MM.1S (cell line): ENCODE data around the gene CAV3.

ENCODE experiments used
- DNase-seq: peaks from one replicate; pipeline ENCODE4 v3.0.0-alpha.2; 2015
- H2AFZ ChIP-seq: fragments of 300-600 bp; sonication (generic); 2 replicates; pipeline ENCODE4 v1.6.0; 2016; ENCODE audit warnings: antibody characterized with exemption, low read length
- H3F3A ChIP-seq: fragments of 300-600 bp; sonication (generic); 2 replicates; pipeline ENCODE4 v1.6.1; 2016; ENCODE audit warnings: mild to moderate bottlenecking, antibody characterized with exemption, low read length, moderate library complexity, mixed read lengths; ENCODE audit not compliant: insufficient read depth
- H3K27ac ChIP-seq: fragments of 300-600 bp; sonication (generic); 2 replicates; pipeline ENCODE4 v1.5.1; 2016; ENCODE audit warnings: mild to moderate bottlenecking, low read length
- H3K27me3 ChIP-seq: fragments of 300-600 bp; sonication (generic); replicated peaks from 2 replicates; pipeline ENCODE4 v1.6.0; 2016; ENCODE audit warnings: low read length; ENCODE audit not compliant: insufficient read depth
- H3K36me3 ChIP-seq: fragments of 300-600 bp; sonication (generic); replicated peaks from 2 replicates; pipeline ENCODE4 v1.6.1; 2016; ENCODE audit warnings: mild to moderate bottlenecking, low read length, mixed read lengths; ENCODE audit not compliant: insufficient read depth
- H3K4me1 ChIP-seq: fragments of 300-600 bp; sonication (generic); 2 replicates; pipeline ENCODE4 v1.6.1; 2016; ENCODE audit warnings: low read length, mixed read lengths
- H3K4me2 ChIP-seq: fragments of 300-600 bp; sonication (generic); 2 replicates; pipeline ENCODE4 v1.6.0; 2016; ENCODE audit warnings: low read depth, low read length
- H3K4me3 ChIP-seq: fragments of 300-600 bp; sonication (generic); 2 replicates; pipeline ENCODE4 v1.5.1; 2016; ENCODE audit warnings: low read length, mixed read lengths
- H3K79me2 ChIP-seq: fragments of 300-600 bp; sonication (generic); 2 replicates; pipeline ENCODE4 v1.6.1; 2016; ENCODE audit warnings: mixed run types, low read length, mixed read lengths
- H3K9ac ChIP-seq: fragments of 300-600 bp; sonication (generic); 2 replicates; pipeline ENCODE4 v1.6.1; 2016; ENCODE audit warnings: low read length, mixed read lengths
- H3K9me2 ChIP-seq: fragments of 300-600 bp; sonication (generic); replicated peaks from 2 replicates; pipeline ENCODE4 v1.6.1; 2016; ENCODE audit warnings: mild to moderate bottlenecking, low read length, mixed read lengths; ENCODE audit not compliant: insufficient read depth
- H3K9me3 ChIP-seq: fragments of 300-600 bp; sonication (generic); replicated peaks from 2 replicates; pipeline ENCODE4 v1.6.1; 2016; ENCODE audit warnings: mild to moderate bottlenecking, low read length, mixed read lengths; ENCODE audit not compliant: insufficient read depth
- H4K20me1 ChIP-seq: fragments of 300-600 bp; sonication (generic); 2 replicates; pipeline ENCODE4 v1.6.1; 2016; ENCODE audit warnings: mild to moderate bottlenecking, low read length, moderate library complexity, mixed read lengths; ENCODE audit not compliant: insufficient read depth
- CTCF ChIP-seq: fragments of 300-600 bp; sonication (generic); IDR thresholded peaks from 2 replicates; pipeline ENCODE4 v1.5.1; 2016; ENCODE audit warnings: antibody characterized with exemption, low read length, mixed read lengths
- EZH2 ChIP-seq: fragments of 300-600 bp; sonication (generic); optimal IDR thresholded peaks from 2 replicates; pipeline ENCODE3; 2017; ENCODE audit warnings: low read depth, mild to moderate bottlenecking, antibody characterized with exemption, low read length, mixed read lengths
- EZH2phosphoT487 ChIP-seq: fragments of 300-600 bp; sonication (generic); IDR thresholded peaks from 2 replicates; pipeline ENCODE4 v1.6.1; 2018; ENCODE audit warnings: antibody characterized with exemption, low read length

Gene CAV3

GRCh38 chr3:8727605-8728512, 5.7 kb upstream of the CAV3 start:
- Histone ChIP-seq H4K20me1 (no peaks in the 10 kb centered on the region), H3K4me1 (no peaks in the 10 kb centered on the region), H3K4me3 (no peak overlapping the region), H3K79me2 (no peaks in the 10 kb centered on the region), H3K9me3 (no peaks in the 10 kb centered on the region), H3K27me3 (no peaks in the 10 kb centered on the region), H3K27ac (no peak overlapping the region), H3K36me3 (no peaks in the 10 kb centered on the region), H3F3A (no peaks in the 10 kb centered on the region), H3K9me2 (no peaks in the 10 kb centered on the region), H3K9ac (no peak overlapping the region), H3K4me2 (no peak overlapping the region), H2AFZ (no peak overlapping the region)
- TF ChIP-seq EZH2 (no peak), CTCF (no peak), EZH2phosphoT487 (no peak)
- DNase-seq: no peak

GRCh38 chr3:8729479-8729878, 4.1 kb upstream of the CAV3 start:
- Histone ChIP-seq H3K79me2 (no peaks in the 10 kb centered on the region), H3K36me3 (no peaks in the 10 kb centered on the region), H3K9ac (no peak overlapping the region), H3K27me3 (no peaks in the 10 kb centered on the region), H4K20me1 (no peaks in the 10 kb centered on the region), H3F3A (no peaks in the 10 kb centered on the region), H3K4me3 (no peak overlapping the region), H3K9me3 (no peaks in the 10 kb centered on the region), H2AFZ (no peak overlapping the region), H3K27ac (no peak overlapping the region), H3K9me2 (no peaks in the 10 kb centered on the region), H3K4me2 (no peak overlapping the region), H3K4me1 (no peaks in the 10 kb centered on the region)
- TF ChIP-seq EZH2 (no peak), EZH2phosphoT487 (no peak), CTCF (no peak)
- DNase-seq: no peak

- H3K27ac ChIP-seq: no peak overlapping the region
- no peak overlapping the region for H2AFZ ChIP-seq
- H3K9ac ChIP-seq: no peak overlapping the region
- H3K9me3 ChIP-seq: no peaks in the 10 kb centered on the region
- no peak for DNase-seq
- H3F3A ChIP-seq: no peaks in the 10 kb centered on the region
- H3K4me1 ChIP-seq: no peaks in the 10 kb centered on the region
- TF ChIP-seq EZH2: no peak
- TF ChIP-seq CTCF: no peak
- no peak for TF ChIP-seq EZH2phosphoT487
- H3K79me2 ChIP-seq: no peaks in the 10 kb centered on the region
- no peaks in the 10 kb centered on the region for H3K9me2 ChIP-seq
- H3K4me3 ChIP-seq: no peak overlapping the region
- H4K20me1 ChIP-seq: no peaks in the 10 kb centered on the region
- no peak overlapping the region for H3K4me2 ChIP-seq
- H3K36me3 ChIP-seq: no peaks in the 10 kb centered on the region
- no peaks in the 10 kb centered on the region for H3K27me3 ChIP-seq
These were observed 2.9 kb upstream of the CAV3 start for GRCh38 chr3:8730656-8731055.
